GM06990 (cell line): ENCODE measurements around the gene TBX2.

Experiments used
- DNase-seq: peaks from one replicate; pipeline ENCODE4 v3.0.0-alpha.2; 2011; ENCODE audit not compliant: insufficient read length; ENCODE audit errors: extremely low read depth
- H3K27me3 ChIP-seq: replicated peaks from 2 replicates; pipeline ENCODE4 v1.6.0; 2011; ENCODE audit warnings: low read length; ENCODE audit not compliant: control insufficient read depth, insufficient read depth
- H3K36me3 ChIP-seq: 2 replicates; pipeline ENCODE4 v1.5.1; 2011; ENCODE audit warnings: low read length; ENCODE audit not compliant: control insufficient read depth, insufficient read depth
- H3K4me3 ChIP-seq: replicated peaks from 2 replicates; pipeline ENCODE4 v1.5.1; 2011; ENCODE audit warnings: low read depth, mild to moderate bottlenecking, control low read depth, low read length
- TF ChIP-seq, protein P1 (sequence below): IDR thresholded peaks from 2 replicates; pipeline ENCODE4 v1.5.1; 2011; ENCODE audit warnings: low read length, control low read depth, mild to moderate bottlenecking, inconsistent platforms; ENCODE audit not compliant: insufficient read depth, poor library complexity, severe bottlenecking

Gene TBX2

DNA sequence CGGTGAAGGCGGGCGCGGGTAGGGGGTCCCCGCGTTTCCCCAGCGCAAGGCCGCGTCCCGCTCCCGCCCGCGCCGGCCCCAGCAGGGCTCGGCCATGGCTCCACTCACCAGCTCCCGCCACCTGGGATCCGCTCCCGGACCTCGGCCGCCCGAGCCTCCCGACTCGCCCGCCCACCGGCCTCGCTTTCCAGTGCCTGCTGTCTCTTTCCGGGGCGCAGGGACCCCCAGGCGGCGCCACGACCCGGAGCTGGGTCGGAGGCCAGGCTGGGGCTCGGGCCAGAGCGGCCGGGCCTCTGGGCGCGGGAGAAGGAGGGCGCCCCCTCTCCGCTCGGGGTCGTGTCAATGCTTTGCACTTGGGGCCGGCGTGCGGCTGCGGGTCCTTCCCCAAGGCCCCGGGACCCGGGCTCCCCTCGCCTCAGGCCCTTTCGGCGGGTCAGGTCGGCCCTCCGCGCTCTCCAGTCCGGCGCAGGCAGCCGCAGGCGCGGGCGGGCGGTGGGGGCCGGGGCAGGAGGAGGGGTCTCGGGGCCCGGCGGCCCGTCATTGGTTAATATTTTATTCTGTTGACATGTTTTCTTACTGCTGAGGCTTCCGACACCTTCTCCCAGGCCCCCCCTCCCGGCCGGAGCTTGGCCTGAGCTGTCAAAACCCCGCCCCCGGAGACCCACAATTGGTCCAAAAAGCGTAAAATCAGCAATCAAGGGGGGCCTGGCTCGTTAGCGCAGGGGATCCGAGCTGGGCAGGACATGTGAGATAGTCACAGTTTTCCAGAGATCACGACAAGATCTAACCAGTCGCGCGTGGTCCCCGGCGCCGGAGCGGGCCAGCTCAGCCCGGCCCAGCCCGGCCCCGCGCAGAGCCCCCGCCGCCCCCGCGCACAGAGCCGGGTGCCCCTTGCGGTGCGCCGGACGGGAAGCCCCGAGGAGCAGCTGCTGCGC, at the start of gene TBX2:
Gene TBX2 (plus strand): TSS at position 713 of the 935 bp plus-strand sequence. CDS start 334 bp downstream, outside the sequence.
- peaks cover 6% of the 10 kb centered on the region for H3K27me3 ChIP-seq
- no peak for DNase-seq
- H3K36me3 ChIP-seq, result no peaks in the 10 kb centered on the region
- TF ChIP-seq, protein P1, sequence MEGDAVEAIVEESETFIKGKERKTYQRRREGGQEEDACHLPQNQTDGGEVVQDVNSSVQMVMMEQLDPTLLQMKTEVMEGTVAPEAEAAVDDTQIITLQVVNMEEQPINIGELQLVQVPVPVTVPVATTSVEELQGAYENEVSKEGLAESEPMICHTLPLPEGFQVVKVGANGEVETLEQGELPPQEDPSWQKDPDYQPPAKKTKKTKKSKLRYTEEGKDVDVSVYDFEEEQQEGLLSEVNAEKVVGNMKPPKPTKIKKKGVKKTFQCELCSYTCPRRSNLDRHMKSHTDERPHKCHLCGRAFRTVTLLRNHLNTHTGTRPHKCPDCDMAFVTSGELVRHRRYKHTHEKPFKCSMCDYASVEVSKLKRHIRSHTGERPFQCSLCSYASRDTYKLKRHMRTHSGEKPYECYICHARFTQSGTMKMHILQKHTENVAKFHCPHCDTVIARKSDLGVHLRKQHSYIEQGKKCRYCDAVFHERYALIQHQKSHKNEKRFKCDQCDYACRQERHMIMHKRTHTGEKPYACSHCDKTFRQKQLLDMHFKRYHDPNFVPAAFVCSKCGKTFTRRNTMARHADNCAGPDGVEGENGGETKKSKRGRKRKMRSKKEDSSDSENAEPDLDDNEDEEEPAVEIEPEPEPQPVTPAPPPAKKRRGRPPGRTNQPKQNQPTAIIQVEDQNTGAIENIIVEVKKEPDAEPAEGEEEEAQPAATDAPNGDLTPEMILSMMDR, result no peak
- no peak within 1 kb of the TSS; the same call in 1 of the 2 replicates for H3K4me3 ChIP-seq

DNA sequence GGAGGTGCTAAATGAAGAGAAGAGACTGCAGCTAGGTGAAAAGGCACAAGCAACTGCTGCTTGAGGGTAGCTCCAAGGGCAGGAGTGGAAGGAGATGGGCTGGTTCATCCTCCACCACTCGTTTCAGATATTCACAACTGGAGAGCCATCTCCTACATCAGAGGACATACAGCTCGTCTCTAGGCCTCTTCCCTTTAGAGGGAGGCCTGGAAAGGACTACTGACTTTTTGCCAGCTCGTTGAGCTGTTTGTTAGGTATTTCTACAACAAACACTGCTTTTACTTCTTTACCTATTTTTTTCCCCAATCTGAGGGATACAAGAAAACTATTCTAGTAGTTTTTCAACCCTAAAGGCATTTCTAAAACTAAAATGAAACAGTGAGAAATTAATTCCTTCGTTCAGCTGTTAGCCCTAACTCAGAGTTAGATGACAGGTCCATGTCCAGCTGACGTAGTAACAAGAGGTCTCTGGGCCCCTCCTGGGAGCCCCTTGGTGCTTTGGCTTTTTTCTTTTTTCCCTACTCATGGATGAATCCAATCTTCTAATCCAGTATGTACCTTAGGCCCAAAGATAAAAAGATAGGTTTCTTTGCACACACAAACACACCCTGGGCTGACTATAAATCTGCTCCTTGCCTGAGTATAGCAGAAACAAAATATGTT, 47.8 kb upstream of the TBX2 start:
- TF ChIP-seq, protein P1, result no peak
- no peak for DNase-seq
- Histone ChIP-seq H3K36me3 (no peaks in the 10 kb centered on the region), H3K27me3 (no peaks in the 10 kb centered on the region), H3K4me3 (no peak overlapping the region)

DNA sequence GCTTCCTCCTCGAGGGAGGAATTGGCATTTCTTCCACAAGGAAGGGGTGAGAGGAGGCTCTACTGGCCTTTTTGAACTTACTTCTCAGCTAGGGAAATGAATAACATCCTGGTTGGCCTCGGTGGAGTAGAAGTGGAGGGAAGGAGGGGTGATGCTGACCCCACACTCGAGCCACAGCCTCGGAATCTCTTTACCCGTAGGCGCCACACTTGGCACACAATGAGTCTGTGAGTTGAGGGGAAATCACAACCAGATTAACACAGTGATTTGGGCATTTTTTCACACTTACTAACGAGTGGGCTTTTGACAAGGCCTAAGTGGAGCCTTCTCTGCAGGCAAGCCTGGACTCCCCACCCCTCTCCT, 47.3 kb upstream of the TBX2 start:
- no peak for DNase-seq
- TF ChIP-seq, protein P1, result no peak
- no peaks in the 10 kb centered on the region for H3K36me3 ChIP-seq
- no peaks in the 10 kb centered on the region for H3K27me3 ChIP-seq
- H3K4me3 ChIP-seq, result no peak overlapping the region

DNA sequence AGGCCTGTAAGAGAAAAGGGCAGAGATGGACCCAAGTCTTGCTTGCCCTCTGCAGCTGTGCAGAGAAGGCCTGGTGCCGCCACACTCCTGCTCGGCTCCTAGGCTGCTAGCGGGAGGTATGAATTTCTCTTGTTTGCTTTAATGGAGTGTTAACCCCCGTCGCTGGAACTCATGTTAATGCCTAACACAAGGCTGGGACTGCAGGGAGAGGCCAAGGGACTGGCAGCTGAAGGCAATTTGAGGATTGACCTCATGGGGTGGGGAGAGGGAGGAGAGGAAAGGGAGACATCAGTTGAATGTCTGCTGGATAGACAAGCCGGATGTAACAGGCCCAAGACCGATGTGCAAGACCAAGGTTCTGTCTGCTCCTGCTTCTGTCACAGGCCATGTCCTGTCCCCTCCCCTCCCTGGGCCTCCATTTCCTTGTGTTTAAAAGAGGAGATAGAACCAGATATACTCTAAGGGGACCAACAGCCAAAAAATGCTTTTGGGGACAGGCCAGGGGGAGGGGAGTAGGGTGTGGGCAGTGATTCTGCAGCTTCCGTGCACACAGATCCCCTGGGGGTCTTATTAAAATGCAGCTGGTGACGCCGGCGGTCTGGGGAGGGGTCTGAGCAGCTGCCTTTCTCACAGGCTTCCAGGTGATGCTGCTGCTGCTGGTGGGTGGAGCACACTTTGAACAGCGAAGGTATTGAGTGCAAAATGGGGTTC, 46.7 kb upstream of the TBX2 start:
- Histone ChIP-seq H3K27me3 (no peaks in the 10 kb centered on the region), H3K36me3 (no peaks in the 10 kb centered on the region), H3K4me3 (no peak overlapping the region)
- TF ChIP-seq, protein P1, result no peak
- no peak for DNase-seq

DNA sequence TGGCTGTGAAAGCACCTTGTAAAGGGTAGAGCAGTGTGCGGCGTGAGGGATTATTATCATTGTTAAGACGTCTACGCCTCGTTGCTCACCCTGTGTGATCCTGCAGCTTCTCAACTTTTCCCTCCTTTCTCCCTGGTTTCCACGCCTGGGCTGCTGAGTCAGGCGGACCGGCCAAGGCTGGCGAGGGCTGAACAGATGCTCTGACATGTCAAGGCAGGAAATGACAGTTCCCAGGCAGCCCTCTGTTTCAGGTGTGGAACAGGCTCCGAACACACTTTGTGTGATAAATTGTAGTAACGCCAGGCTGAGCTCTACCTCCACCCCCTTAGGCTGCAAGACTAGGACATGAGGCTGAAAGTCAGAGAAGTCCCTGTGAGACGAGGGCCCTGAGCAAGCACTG, 46.0 kb upstream of the TBX2 start:
- no peaks in the 10 kb centered on the region for H3K36me3 ChIP-seq
- no peak overlapping the region for H3K4me3 ChIP-seq
- no peaks in the 10 kb centered on the region for H3K27me3 ChIP-seq
- no peak for DNase-seq
- TF ChIP-seq, protein P1, result no peak
